H1 (cell line): ENCODE results near the gene NAXD. TPM values are rescaled to one million over a fixed set of nuclear protein-coding genes. Genes with fewer than 3 reads are reported as not detected.

Experiments used
- CTCF ChIA-PET: fragments of 300-600 bp; sonication (Branson Sonifier 250); formaldehyde crosslinking; loops from one replicate; lab custom pipeline; 2021; ENCODE audit not compliant: partially characterized antibody; lab: Charles Lee
- POLR2A ChIA-PET: fragments of 300-600 bp; sonication (Branson Sonifier 250); formaldehyde crosslinking; loops from one replicate; lab custom pipeline; 2021; ENCODE audit warnings: inconsistent platforms; ENCODE audit not compliant: partially characterized antibody; lab: Charles Lee
- DNase-seq, 2 experiments: peaks; one replicate each; pipeline versions ENCODE4 v3.0.0 to v3.0.0-alpha.2; 2010 to 2022; ENCODE audit warnings: low spot score in 2 of 2, low read depth in 1 of 2, mixed read lengths in 1 of 2
- FAIRE-seq: peaks from 2 replicates; lab custom pipeline; 2011; peaks lifted over from hg19 to GRCh38; lab: Jason Lieb, UNC
- H2AFZ ChIP-seq: 2 replicates; pipeline ENCODE4 v1.8.1; 2012; ENCODE audit warnings: low read length, inconsistent platforms
- H2AK5ac ChIP-seq: 2 replicates; pipeline ENCODE4 v1.6.1; 2013; ENCODE audit warnings: low read depth, low read length
- H2BK120ac ChIP-seq: replicated peaks from 2 replicates; pipeline ENCODE3; 2013; ENCODE audit warnings: low read depth, low read length, inconsistent platforms
- H2BK12ac ChIP-seq: 2 replicates; pipeline ENCODE4 v1.6.1; 2013; ENCODE audit warnings: low read depth, low read length
- H2BK15ac ChIP-seq: 2 replicates; pipeline ENCODE4 v1.6.1; 2013; ENCODE audit warnings: low read length
- H2BK20ac ChIP-seq: 2 replicates; pipeline ENCODE4 v1.6.1; 2013; ENCODE audit warnings: low read length
- H2BK5ac ChIP-seq: 2 replicates; pipeline ENCODE4 v1.6.1; 2013; ENCODE audit warnings: low read depth, low read length
- H3K14ac ChIP-seq: 2 replicates; pipeline ENCODE4 v1.6.1; 2013; ENCODE audit warnings: inconsistent platforms; ENCODE audit not compliant: insufficient read length
- H3K18ac ChIP-seq: 2 replicates; pipeline ENCODE4 v1.6.1; 2013; ENCODE audit warnings: low read length; ENCODE audit errors: extremely low read depth
- H3K23ac ChIP-seq: 2 replicates; pipeline ENCODE4 v1.6.1; 2013; ENCODE audit warnings: inconsistent platforms; ENCODE audit not compliant: insufficient read length
- H3K23me2 ChIP-seq: 2 replicates; pipeline ENCODE4 v1.6.1; 2013; ENCODE audit warnings: low read depth, low read length
- H3K27ac ChIP-seq: 2 replicates; pipeline ENCODE4 v1.6.1; 2011; ENCODE audit warnings: low read depth, low read length, inconsistent platforms
- H3K27me3 ChIP-seq, 4 experiments: replicated peaks in 1 of 4; 1 replicate in 1 of 4; 2 replicates in 3 of 4; pipeline versions ENCODE4 v1.6.1 to v1.8.1; 2011 to 2013; ENCODE audit warnings: low read length in 3 of 4, mild to moderate bottlenecking in 3 of 4, inconsistent platforms in 2 of 4, mixed read lengths in 2 of 4, moderate library complexity in 1 of 4; ENCODE audit not compliant: control insufficient read depth in 3 of 4, insufficient read depth in 3 of 4; ENCODE audit errors: extremely low read depth in 1 of 4
- H3K36me3 ChIP-seq, 4 experiments: 2 replicates each; pipeline versions ENCODE4 v1.6.1 to v1.8.1; 2011 to 2013; ENCODE audit warnings: mild to moderate bottlenecking in 4 of 4, low read length in 3 of 4, moderate library complexity in 2 of 4, control low read depth in 1 of 4, inconsistent platforms in 1 of 4; ENCODE audit not compliant: insufficient read depth in 4 of 4, control insufficient read depth in 2 of 4
- H3K4ac ChIP-seq: replicated peaks from 2 replicates; pipeline ENCODE3; 2013; ENCODE audit warnings: low read length, low read depth, mixed read lengths, inconsistent platforms; ENCODE audit not compliant: insufficient read length
- H3K4me1 ChIP-seq, 4 experiments: replicated peaks in 1 of 4; 1 replicate in 1 of 4; 2 replicates in 3 of 4; pipeline versions ENCODE4 v1.6.1 to v1.8.1; 2011 to 2013; ENCODE audit warnings: low read length in 3 of 4, inconsistent platforms in 2 of 4, mixed read lengths in 1 of 4; ENCODE audit not compliant: insufficient read depth in 4 of 4, control insufficient read depth in 3 of 4
- H3K4me2 ChIP-seq, 2 experiments: 2 replicates each; pipeline versions ENCODE4 v1.6.1 to v1.8.1; 2011 to 2013; ENCODE audit warnings: low read depth in 2 of 2, low read length in 2 of 2, control low read depth in 1 of 2, inconsistent platforms in 1 of 2, mild to moderate bottlenecking in 1 of 2; ENCODE audit not compliant: insufficient read depth in 1 of 2
- H3K4me3 ChIP-seq, 4 experiments: fragments of 200-600, 300-600 bp in 1 of 4; sonication (generic), shearing (Covaris generic), sonication (Bioruptor Twin) in 1 of 4; 2 replicates each; pipeline versions ENCODE4 v1.5.1 to v1.8.1; 2011 to 2016; ENCODE audit warnings: low read length in 4 of 4, low read depth in 3 of 4, control low read depth in 2 of 4, inconsistent platforms in 2 of 4, mild to moderate bottlenecking in 2 of 4, mixed read lengths in 1 of 4, moderate library complexity in 1 of 4; ENCODE audit not compliant: insufficient read depth in 2 of 4; ENCODE audit errors: extremely low read depth in 1 of 4
- H3K56ac ChIP-seq: replicated peaks from 2 replicates; pipeline ENCODE3; 2013; ENCODE audit warnings: low read depth, mild to moderate bottlenecking, mixed read lengths, low read length, inconsistent platforms; ENCODE audit not compliant: insufficient read length
- H3K79me1 ChIP-seq: 2 replicates; pipeline ENCODE4 v1.6.1; 2013; ENCODE audit warnings: low read depth, low read length, control low read depth
- H3K79me2 ChIP-seq, 2 experiments: 2 replicates each; pipeline versions ENCODE4 v1.6.1 to v1.8.1; 2012 to 2013; ENCODE audit warnings: low read length in 2 of 2, mild to moderate bottlenecking in 2 of 2, inconsistent platforms in 1 of 2; ENCODE audit not compliant: insufficient read depth in 2 of 2, control insufficient read depth in 1 of 2
- H3K9ac ChIP-seq, 4 experiments: replicated peaks in 1 of 4; 1 replicate in 1 of 4; 2 replicates in 3 of 4; pipeline versions ENCODE4 v1.6.1 to v1.8.1; 2011 to 2013; ENCODE audit warnings: low read depth in 3 of 4, low read length in 3 of 4, control low read depth in 2 of 4, mild to moderate bottlenecking in 2 of 4, moderate library complexity in 2 of 4, inconsistent platforms in 1 of 4; ENCODE audit errors: extremely low read depth in 1 of 4
- H3K9me3 ChIP-seq, 2 experiments: 2 replicates each; pipeline versions ENCODE4 v1.6.1 to v1.8.1; 2012 to 2013; ENCODE audit warnings: mild to moderate bottlenecking in 2 of 2, moderate library complexity in 2 of 2, control low read depth in 1 of 2, inconsistent platforms in 1 of 2, low read depth in 1 of 2, low read length in 1 of 2, mixed read lengths in 1 of 2; ENCODE audit not compliant: insufficient read depth in 2 of 2
- H4K20me1 ChIP-seq, 2 experiments: replicated peaks in 1 of 2; 2 replicates each; pipeline versions ENCODE3 to v1.8.1; 2011 to 2013; ENCODE audit warnings: inconsistent platforms in 2 of 2, low read length in 2 of 2, mild to moderate bottlenecking in 1 of 2; ENCODE audit not compliant: insufficient read depth in 2 of 2, control insufficient read depth in 1 of 2
- H4K5ac ChIP-seq: 2 replicates; pipeline ENCODE4 v1.6.1; 2013; ENCODE audit warnings: low read length, low read depth, mixed read lengths, inconsistent platforms; ENCODE audit not compliant: insufficient read length
- H4K8ac ChIP-seq: 2 replicates; pipeline ENCODE4 v1.8.0; 2013; ENCODE audit warnings: mild to moderate bottlenecking, moderate library complexity, low read length, inconsistent platforms; ENCODE audit not compliant: insufficient read depth; ENCODE audit errors: extremely low read depth
- H4K91ac ChIP-seq: replicated peaks from 2 replicates; pipeline ENCODE3; 2013; ENCODE audit warnings: low read length, mixed read lengths, inconsistent platforms; ENCODE audit not compliant: insufficient read length
- SP1 ChIP-seq: IDR thresholded peaks from 2 replicates; pipeline ENCODE4 v1.6.1; 2011; ENCODE audit warnings: low read depth, low read length
- WGBS, 2 experiments: shearing (Covaris generic) in 1 of 2; methylation state at CpG; one replicate each; pipeline versions ENCODE4 v1.1.6 to v1.1.7; 2013 to 2015; ENCODE audit warnings: low lambda C conversion rate in 2 of 2, mixed read lengths in 2 of 2, inconsistent platforms in 1 of 2, low coverage in 1 of 2, missing lambda C conversion rate in 1 of 2; ENCODE audit not compliant: insufficient replicate concordance in 2 of 2, insufficient coverage in 1 of 2, insufficient read length in 1 of 2; ENCODE audit errors: extremely low coverage in 1 of 2, missing lambda C conversion rate in 1 of 2; 5-methylcytosine and 5-hydroxymethylcytosine counted together
- polyA plus RNA-seq, 7 experiments: library from polyadenylated mRNA; depleted of rRNA in 3 of 7; stranded (reverse) in 5 of 7; unstranded in 2 of 7; fragments of >200 nt in 5 of 7; fragments of 200-250 nt in 2 of 7; gene quantifications; 1 replicate in 5 of 7; 2 replicates in 1 of 7; 4 replicates in 1 of 7; pipeline versions ENCODE4 v1.2.1 to v1.2.3, GENCODE V29; 2011 to 2013; ENCODE audit warnings: missing spikeins in 2 of 7, mixed read lengths in 2 of 7
- total RNA-seq: library from RNA; stranded (reverse); fragmentation: NEBNext Ultra II Directional; extraction: Animal tissue kit (Norgen Biotek cat#: 25700); gene quantifications from 2 replicates; pipeline ENCODE4 v1.2.1, GENCODE V29; 2021

NAXD gene
- total and polyA plus RNA-seq, 2 of the 8 experiments (the other 6 are each of a cell fraction or from before 2014, with no cell fraction given), result 25.4 to 35.5 TPM

DNA sequence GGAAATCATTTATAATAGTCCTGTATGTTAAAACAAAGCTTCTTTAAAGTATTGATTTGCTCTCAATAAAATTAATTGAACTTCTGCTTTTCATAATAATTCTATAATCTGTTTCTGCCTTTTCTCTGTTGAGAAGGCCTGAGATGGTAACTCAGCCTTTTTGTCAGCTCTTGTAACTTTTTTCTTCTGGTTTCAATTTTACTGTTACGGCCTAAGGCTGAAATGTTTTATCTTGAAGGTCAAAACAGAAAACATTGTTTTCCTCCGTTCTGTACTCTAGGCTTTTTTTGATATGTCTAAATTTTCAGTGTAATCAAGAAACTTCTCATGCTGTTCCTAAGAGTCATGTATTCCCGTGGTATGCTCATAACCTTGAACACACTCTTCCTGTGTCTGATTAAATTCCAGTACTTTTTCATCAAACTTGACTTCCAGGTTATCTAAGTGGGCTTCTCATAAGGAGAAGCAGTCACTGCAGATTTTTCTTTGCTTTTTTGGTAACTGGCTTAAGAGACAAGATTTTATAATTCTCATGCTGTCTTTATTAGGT lies 7.6 kb upstream of the NAXD start:
- ChIA-PET POLR2A (no interaction called here), CTCF (interaction anchor here (0.8 to 1.3 kb wide), 3 partner anchors 10 to 409 kb away, joined by 3 read pairs; no protein-coding TSS in a partner anchor)
- Histone ChIP-seq H2BK120ac (no peak overlapping the region), H3K23ac (no peak overlapping the region), H3K36me3 (no peaks in the 10 kb centered on the region), H2AFZ (no peak overlapping the region), H2AK5ac (no peak overlapping the region), H3K14ac (no peak overlapping the region), H3K4me1 (peaks cover 0 to 5% (median 3%) of the 10 kb centered on the region in 4 experiments; a peak in 4 of 7 replicates), H3K79me2 (no peaks in the 10 kb centered on the region), H4K91ac (no peak overlapping the region), H3K79me1 (no peaks in the 10 kb centered on the region), H4K5ac (no peak overlapping the region), H3K4me3 (no peak overlapping the region), H4K8ac (no peak overlapping the region), H3K56ac (no peak overlapping the region), H3K27me3 (no peaks in the 10 kb centered on the region), H3K23me2 (peaks cover 2% of the 10 kb centered on the region; the same call in 1 of the 2 replicates), H4K20me1 (no peaks in the 10 kb centered on the region), H3K4ac (no peak overlapping the region), H3K9ac (no peak overlapping the region), H3K9me3 (peaks cover 0 to 2% of the 10 kb centered on the region in 2 experiments; a peak in 1 of 4 replicates), H3K27ac (no peak overlapping the region), H3K18ac (no peak overlapping the region), H2BK20ac (no peak overlapping the region), H2BK12ac (no peak overlapping the region), H3K4me2 (no peak overlapping the region), H2BK5ac (no peak overlapping the region), H2BK15ac (no peak overlapping the region)
- FAIRE-seq (no peak), DNase-seq (no peak)
- whole genome bisulfite sequencing, 2 experiments, result 97% methylated on average over 3 of the region's 3 CpGs; no CpG with 5 or more reads in 1 of the 2 experiments
- TF ChIP-seq SP1, result no peak
